HG03378 (cell line): Measurements from ENCODE around the gene ALDH4A1.
A peak's percentile ranks its signal among the peaks of the same experiment; 100 is the strongest.

ENCODE experiments used
- ATAC-seq: cut with Tn5 transposase; IDR thresholded peaks from one replicate; pipeline ENCODE4 v1.9.1; 2021; ENCODE audit warnings: mild to moderate bottlenecking, moderate library complexity; ENCODE audit not compliant: unreplicated experiment

ALDH4A1 gene

GRCh38 chr1:18939398-18940302 is 37.3 kb upstream of the ALDH4A1 start:
- no peak for ATAC-seq

GRCh38 chr1:18938707-18939070 is 36.3 kb upstream of the ALDH4A1 start:
- ATAC-seq, result no peak

- no peak for ATAC-seq
These were observed 35.8 kb upstream of the ALDH4A1 start for GRCh38 chr1:18938008-18938706.

DNA sequence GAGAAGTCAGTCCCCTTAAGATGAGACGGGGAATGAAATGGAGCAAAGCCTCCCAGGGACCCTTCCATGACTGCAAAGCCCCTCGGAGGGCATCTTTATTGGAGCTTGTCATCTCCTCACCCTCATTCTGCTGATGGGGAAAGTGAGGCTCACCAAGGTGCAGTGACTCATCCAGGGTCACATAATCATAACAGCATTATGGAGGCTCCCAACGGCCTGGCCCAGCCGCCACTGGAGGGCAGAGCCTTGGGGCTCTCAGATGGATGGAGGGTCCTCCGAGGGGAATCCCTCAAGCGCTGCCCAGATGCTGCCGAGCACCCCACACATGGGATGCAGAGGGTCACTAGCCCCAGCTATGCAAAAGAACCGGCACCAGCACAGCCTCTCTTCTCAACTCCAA is 35.2 kb upstream of the ALDH4A1 start:
- ATAC-seq, result no peak

DNA sequence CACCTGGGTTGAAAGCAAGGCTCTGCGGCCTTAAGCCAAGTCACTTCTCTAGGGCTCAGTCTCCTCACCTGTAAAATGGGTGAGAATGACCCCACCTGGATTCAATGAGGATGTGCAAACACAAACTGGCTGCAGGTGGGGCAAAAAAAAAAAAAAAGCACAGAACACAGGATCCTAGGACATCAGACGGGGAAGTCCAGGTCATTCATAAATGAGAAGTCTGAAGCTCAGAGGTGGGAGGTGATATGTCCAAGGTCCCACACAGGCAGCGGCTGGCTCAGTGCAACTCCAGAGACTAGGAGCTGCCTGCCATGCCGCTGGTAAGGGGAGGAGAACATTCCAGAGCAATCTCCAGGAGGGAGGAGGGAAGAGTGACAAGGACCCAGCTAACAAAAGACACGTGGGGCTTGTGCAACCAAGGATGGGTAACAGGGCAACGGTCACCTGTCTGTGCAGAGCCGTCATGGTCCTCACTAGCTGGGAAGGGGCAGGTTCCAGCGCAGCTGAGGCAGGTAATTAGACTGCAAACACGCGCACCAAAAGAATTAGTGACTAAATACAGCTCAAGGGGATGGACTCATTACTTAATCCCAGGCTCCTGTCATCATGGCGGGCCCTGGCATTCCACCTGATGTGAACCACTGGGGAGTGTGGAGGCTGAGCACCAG is 34.6 kb upstream of the ALDH4A1 start:
- no peak for ATAC-seq

DNA sequence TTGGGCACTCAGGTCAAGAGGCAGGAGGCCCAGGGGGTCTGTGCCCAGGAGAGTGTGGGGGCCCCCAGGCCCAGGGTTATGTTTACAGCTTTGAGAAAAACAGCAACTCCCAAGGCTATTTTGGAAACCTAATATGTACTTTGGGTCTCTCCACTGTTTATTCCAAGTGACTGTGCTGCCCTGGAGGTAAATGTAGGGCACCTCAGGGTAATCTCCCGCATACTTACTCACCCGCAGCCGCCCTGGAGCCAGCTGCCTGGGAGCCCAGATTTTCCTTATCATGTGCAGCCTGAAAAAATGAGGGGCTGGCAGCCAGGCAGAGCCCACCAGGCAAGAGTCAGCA is 34.1 kb upstream of the ALDH4A1 start:
- ATAC-seq, result no peak

DNA sequence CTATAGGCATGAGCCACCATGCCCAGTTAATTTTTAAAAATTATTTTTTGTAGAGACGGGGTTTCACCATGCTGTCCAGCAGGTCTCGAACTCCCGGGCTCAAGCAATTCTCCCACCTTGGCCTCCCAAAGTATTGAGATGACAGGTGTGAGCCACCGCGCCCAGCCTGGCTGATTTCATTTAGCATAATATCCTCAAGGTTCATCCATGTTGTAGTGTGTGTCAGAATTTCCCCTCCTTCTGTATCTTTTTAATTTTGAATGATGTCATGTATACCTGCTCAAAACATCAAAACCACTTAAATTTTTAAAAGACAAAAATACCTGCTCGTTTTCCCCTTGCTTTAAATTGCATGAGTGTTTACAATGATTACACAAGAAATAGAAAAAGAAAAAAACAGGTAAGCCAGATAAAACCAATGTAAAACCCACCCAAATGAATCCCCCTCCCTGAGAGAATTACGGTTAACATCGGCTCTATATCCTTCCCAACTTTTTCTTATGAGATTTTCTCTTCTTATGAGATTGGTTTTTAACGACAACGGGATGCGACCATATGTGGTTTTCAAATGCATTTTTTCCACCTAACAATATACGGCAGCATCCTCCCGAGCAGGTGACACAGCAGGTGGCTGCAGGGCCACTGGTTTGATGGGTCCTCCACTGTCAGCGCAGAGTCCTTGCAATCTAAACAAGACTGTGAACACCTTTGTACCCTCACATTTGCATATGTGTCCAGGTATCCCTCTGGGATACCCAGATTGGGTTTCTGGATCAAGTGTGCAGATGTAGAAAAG is 32.0 kb upstream of the ALDH4A1 start:
- ATAC-seq, result no peak

DNA sequence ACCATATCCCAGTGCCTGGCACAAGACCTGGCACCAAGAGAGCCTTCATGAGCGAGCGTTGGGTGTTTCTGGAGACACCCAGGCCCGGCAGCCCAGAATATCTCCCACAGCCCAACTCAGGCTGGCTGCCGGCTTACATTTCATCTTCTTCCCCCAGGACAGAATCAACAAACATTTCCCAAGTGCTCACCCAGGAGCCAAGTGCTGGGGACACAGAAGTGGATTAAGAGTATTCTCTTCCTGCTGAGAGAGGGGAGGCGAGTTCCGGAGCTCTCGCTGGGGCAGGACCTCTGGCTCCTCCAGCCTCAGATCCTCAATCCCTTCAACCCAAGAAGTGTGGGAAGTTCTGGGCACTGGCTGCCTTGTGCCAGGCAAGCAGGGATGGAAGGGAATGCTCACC is 30.5 kb upstream of the ALDH4A1 start:
- ATAC-seq, result no peak

- no peak for ATAC-seq
These were observed 30.0 kb upstream of the ALDH4A1 start for GRCh38 chr1:18932387-18932786.

DNA sequence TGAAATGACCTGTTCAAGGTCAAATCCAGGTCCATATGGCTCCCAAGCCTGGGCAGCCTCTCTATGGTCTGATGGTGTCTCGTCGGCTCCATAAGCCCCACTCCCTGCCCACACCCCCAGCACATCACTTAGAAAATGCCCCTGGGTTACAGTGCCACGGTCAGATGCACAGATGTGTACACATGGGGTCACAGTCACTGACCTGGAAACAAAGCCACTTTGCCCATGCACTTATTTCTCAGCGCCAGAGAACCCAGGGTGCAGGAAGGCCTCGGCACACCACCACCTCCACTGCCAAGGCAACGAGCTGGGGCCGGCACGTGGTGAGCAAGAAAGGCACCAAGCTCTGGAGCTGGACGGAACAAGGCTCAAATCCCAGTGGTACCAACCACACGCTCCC is 29.4 kb upstream of the ALDH4A1 start:
- no peak for ATAC-seq

DNA sequence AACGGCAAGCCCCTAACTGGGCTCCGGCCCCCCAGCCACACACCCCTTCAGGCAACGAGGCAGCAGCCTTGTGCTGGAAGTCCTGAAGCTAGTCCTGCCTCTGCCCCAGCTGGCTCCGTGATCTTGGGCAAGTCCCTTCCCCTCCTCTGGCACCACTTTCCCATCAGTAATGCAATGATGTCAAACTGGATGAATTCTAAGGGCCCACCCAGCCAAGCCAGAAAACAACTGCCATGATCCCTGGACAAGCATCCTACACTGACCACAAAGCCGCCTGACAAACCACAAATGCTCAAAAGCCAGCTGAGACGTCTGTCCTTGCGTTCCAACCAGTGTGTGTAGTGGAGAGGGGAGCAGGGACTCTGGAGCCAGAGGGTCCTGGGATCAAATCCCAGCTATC is 27.3 kb upstream of the ALDH4A1 start:
- no peak for ATAC-seq

DNA sequence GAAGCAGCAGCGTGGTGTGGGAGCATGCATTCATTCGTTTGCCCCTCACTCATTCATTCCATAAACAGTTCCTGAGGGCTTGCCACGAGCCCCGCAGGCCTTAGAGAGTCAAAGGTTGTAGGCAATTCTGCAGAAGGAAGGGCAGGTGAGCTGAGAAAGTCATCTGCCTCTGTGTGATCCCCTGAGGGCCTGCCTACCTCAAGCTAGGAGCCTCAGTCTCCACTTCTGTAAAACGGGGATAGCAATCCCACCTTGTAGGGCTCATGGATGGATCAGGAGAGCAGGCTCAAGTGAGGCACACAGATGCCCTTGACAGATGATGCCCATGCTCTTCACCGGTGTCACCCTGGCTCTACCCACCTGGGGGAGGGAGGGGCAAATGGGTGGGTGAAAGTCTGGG is 26.6 kb upstream of the ALDH4A1 start:
- no peak for ATAC-seq

DNA sequence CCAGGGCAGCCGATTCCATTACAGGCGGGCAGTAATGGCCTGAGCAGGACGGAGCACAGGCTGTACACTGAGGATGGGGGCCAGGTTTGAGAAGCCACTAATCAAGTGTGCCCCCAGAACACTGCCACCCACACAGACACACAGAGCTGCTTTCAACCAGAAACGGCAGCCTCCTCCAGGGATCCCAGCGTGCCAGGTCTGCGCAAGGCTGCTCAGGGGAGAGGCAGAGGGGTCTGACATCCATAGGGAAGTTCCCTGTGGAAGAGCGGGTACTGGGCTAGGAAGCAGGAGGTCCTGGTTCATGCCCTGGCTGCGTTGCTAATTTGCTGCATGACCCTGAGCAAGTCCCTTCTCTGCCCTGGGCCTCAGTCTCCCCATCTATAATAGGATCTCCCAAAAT is 26.1 kb upstream of the ALDH4A1 start:
- ATAC-seq, result no peak

- ATAC-seq, result peak; percentile 32
These were observed 25.4 kb upstream of the ALDH4A1 start for GRCh38 chr1:18927654-18928272.

GRCh38 chr1:18927082-18927653 is 24.8 kb upstream of the ALDH4A1 start:
- ATAC-seq, result peak; percentile 26

DNA sequence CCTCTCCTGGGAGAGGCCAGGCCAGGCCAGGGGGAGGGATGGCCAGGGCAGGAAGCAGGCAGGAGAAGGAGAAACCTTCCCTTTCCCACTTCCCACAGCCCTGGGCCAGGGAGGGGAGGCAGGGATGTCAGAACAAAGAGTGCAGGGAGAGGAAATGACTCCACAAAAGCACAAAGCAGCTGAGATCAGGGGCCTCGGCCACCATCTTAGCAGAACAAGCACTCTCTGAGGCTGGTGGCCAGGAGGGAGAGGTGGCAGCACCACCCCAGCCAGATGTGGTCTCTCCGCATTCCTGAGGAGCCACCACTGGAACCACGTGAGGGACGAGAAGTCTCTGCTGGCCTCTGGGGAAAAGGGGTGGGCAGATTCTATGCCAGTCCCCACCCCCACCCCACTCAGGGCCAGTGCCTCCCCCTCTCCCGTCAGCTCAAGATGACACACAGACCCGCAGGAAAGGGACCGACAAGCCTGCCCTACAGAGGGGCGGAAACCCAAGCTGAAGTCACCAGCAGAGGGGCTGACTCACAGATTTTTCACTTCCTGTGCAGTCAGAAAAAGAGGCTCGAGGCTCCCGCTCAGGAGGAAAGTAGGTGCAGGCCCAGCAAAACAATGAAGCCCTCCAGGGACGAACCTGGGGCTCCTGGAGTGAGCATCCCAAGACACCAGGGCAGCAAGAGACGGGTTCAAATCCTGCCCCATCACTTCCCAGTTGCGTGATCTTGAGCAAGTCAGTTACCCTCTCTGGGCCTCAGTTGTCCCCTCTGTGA is 24.1 kb upstream of the ALDH4A1 start:
- ATAC-seq, result peak; percentile 60

DNA sequence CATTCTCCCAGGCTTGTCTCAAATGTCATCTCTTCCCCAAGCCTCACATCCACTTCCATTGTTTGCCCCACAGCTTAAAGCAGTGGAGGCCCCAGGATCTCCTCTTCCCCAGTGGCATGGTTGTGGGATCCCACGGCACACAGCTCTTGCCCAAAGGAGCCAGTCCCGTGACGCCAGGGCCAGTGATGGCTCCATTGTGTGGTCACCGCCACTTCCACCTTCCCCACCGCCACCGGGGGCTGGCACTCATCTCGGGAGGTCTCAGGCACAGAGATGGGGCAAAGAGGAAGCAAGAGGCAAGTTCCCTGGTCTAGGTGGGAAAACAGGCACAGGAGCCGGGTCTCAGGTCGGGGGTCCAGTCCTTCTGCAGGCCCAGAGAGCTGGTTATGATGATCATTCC is 22.9 kb upstream of the ALDH4A1 start:
- ATAC-seq, result no peak

GRCh38 chr1:18924221-18924691 is 21.9 kb upstream of the ALDH4A1 start:
- no peak for ATAC-seq

- no peak for ATAC-seq
These were observed 21.4 kb upstream of the ALDH4A1 start for GRCh38 chr1:18923756-18924211.
